ENCODE results near the gene TPD52L1. TPM values are rescaled to one million over a fixed set of nuclear protein-coding genes. Genes with fewer than 3 reads are reported as not detected.

TPD52L1 gene
- total and polyA plus RNA-seq, 10 of the 15 experiments (the other 5 are each of a cell fraction or from before 2014, with no cell fraction given) = 0.03 to 2.6 (median 0.16) TPM; not detected in 3

GRCh38 chr6:125117818-125118217 lies 35.8 kb upstream of the TPD52L1 start:
- H3K9ac ChIP-seq (ENCODE audit: control insufficient read depth, insufficient read depth, low read length) = no peak overlapping the region
- no TSS peak for BruUV-seq (replicated peaks)
- H3K79me2 ChIP-seq (ENCODE audit: control insufficient read depth, insufficient read depth, low read length) = no peaks in the 10 kb centered on the region
- no peak overlapping the region for H3K4me2 ChIP-seq (ENCODE audit: control insufficient read depth, insufficient read depth)
- ATAC-seq (no peak), FAIRE-seq (no peak), DNase-seq (ENCODE audit: low read depth, low spot score) (no peak)
- no peaks in the 10 kb centered on the region for H3K36me3 ChIP-seq (ENCODE audit: control insufficient read depth in 2 of 2, insufficient read depth in 2 of 2, low read length in 1 of 2)
- H3K27me3 ChIP-seq (replicated peaks in 1 of 2; ENCODE audit: control insufficient read depth in 2 of 2, insufficient read depth in 2 of 2, low read length in 1 of 2) = no peaks in the 10 kb centered on the region; a peak in 1 of 4 replicates
- WGBS (ENCODE audit: insufficient coverage, insufficient replicate concordance, low lambda C conversion rate, missing lambda C conversion rate) = 0% methylated on average over 3 of the region's 3 CpGs
- H3K27ac ChIP-seq (ENCODE audit: control insufficient read depth, insufficient read depth) = no peak overlapping the region
- H3K4me3 ChIP-seq = no peak overlapping the region
- in situ Hi-C loops (cut with MboI) (no loop called here), intact Hi-C loops (cut with micrococcal nuclease; ENCODE audit: unreplicated experiment) (no loop called here)
- RAD21 ChIA-PET (ENCODE audit: unreplicated experiment) = no interaction called here
- CTCF ChIA-PET = interaction anchor here (0.6 to 0.8 kb wide), 2 partner anchors 24 to 248 kb away, joined by 3 read pairs; no protein-coding TSS in a partner anchor
- SMC1A ChIA-PET (ENCODE audit: uncharacterized antibody, unreplicated experiment) = no interaction called here
- no peaks in the 10 kb centered on the region for H4K20me1 ChIP-seq (ENCODE audit: control insufficient read depth, insufficient read depth)
- TF ChIP-seq KAT2A (conservative IDR thresholded peaks at IDR 0.05; ENCODE audit: control insufficient read depth, low read depth, low read length) (no peak), ZNF687 (IDR thresholded peaks at IDR 0.05) (no peak), IKZF2 (IDR thresholded peaks at IDR 0.05) (no peak), ZNF24 (IDR thresholded peaks at IDR 0.05) (no peak), MTA3 (IDR thresholded peaks at IDR 0.05; ENCODE audit: borderline replicate concordance, low read length) (no peak), CBX3 (IDR thresholded peaks at IDR 0.05; ENCODE audit: borderline replicate concordance, low read depth) (no peak), IRF3 (IDR thresholded peaks at IDR 0.05) (no peak), E4F1 (IDR thresholded peaks at IDR 0.05; ENCODE audit: borderline replicate concordance, partially characterized antibody) (no peak)
- POLR2A ChIA-PET = no interaction called here
- no peaks in the 10 kb centered on the region for H3K4me1 ChIP-seq (ENCODE audit: control insufficient read depth, insufficient read depth, low read length)
- H2AFZ ChIP-seq (ENCODE audit: control insufficient read depth, low read depth, low read length) = no peak overlapping the region
- no peaks in the 10 kb centered on the region for H3K9me3 ChIP-seq (replicated peaks; ENCODE audit: control insufficient read depth, insufficient read depth, low read length)

Measured in GM12878 (cell line).